Measurements from ENCODE around the gene TTC4. TPM values are rescaled to one million over a fixed set of nuclear protein-coding genes. Genes with fewer than 3 reads are reported as not detected.

Gene TTC4
- total and polyA plus RNA-seq, 2 of the 4 experiments (the other 2 are of a cell fraction), result 21.6 to 27.1 TPM

GRCh38 chr1:54777431-54777830 is 61.8 kb downstream of the TTC4 start:
- Histone ChIP-seq H4K8ac (ENCODE audit: low read depth in 2 of 2, low read length in 2 of 2) (no peak overlapping the region), H3K4me2 (ENCODE audit: low read depth, low read length) (no peak overlapping the region), H4K91ac (ENCODE audit: insufficient read depth, low read depth, low read length) (no peak overlapping the region), H4K20me1 (ENCODE audit: insufficient read depth, low read length) (no peaks in the 10 kb centered on the region), H3K9ac (ENCODE audit: low read depth, low read length) (no peak overlapping the region), H2BK15ac (ENCODE audit: low read depth, low read length) (no peak overlapping the region), H3K4ac (ENCODE audit: low read depth, low read length) (no peak overlapping the region), H4K5ac (ENCODE audit: low read depth, low read length) (no peak overlapping the region), H3K4me1 (ENCODE audit: control insufficient read depth, insufficient read depth, low read length) (no peaks in the 10 kb centered on the region; the same call in 1 of the 2 replicates), H2BK5ac (ENCODE audit: low read depth, low read length, poor library complexity, severe bottlenecking) (no peak overlapping the region), H2AK9ac (replicated peaks; ENCODE audit: low read depth, low read length, poor library complexity) (no peak overlapping the region), H3K4me3 (ENCODE audit: insufficient read depth, low read depth, low read length) (no peak overlapping the region), H3K23ac (ENCODE audit: low read depth, low read length) (no peak overlapping the region), H2BK120ac (ENCODE audit: low read depth, low read length) (no peak overlapping the region), H2AFZ (replicated peaks; ENCODE audit: low read length, poor library complexity) (no peak overlapping the region), H3K36me3 (ENCODE audit: control insufficient read depth, insufficient read depth, low read length) (no peaks in the 10 kb centered on the region), H3K79me1 (ENCODE audit: low read depth in 1 of 2, low read length in 2 of 2) (no peaks in the 10 kb centered on the region), H3K9me3 (ENCODE audit: control insufficient read depth, insufficient read depth, low read length) (no peaks in the 10 kb centered on the region), H3K18ac (ENCODE audit: low read depth, low read length) (no peak overlapping the region), H3K27ac (ENCODE audit: insufficient read depth, low read length) (no peak overlapping the region), H2AK5ac (ENCODE audit: low read depth, low read length) (no peak overlapping the region), H3K56ac (ENCODE audit: extremely low read depth, insufficient read depth, low read length) (no peak overlapping the region), H3K27me3 (ENCODE audit: control insufficient read depth, insufficient read depth, low read length) (peaks cover 54% of the 10 kb centered on the region), H3K9me1 (ENCODE audit: insufficient read depth, low read length) (no peaks in the 10 kb centered on the region), H3K14ac (replicated peaks; ENCODE audit: low read depth, low read length) (no peak overlapping the region), H2BK20ac (ENCODE audit: low read depth, low read length) (no peak overlapping the region)
- no TSS peak for BruUV-seq (replicated peaks)
- TF ChIP-seq RAD21 (IDR thresholded peaks at IDR 0.05; ENCODE audit: low read length) (no peak), CEBPB (IDR thresholded peaks at IDR 0.05; ENCODE audit: low read depth, low read length) (no peak), USF2 (IDR thresholded peaks at IDR 0.05; ENCODE audit: low read depth, low read length) (no peak), MXI1 (IDR thresholded peaks at IDR 0.05; ENCODE audit: borderline replicate concordance, low read depth, low read length) (no peak), SMC3 (IDR thresholded peaks at IDR 0.05; ENCODE audit: low read depth, low read length) (no peak), MAFK (IDR thresholded peaks at IDR 0.05; ENCODE audit: low read depth, low read length) (no peak), RFX5 (IDR thresholded peaks at IDR 0.05; ENCODE audit: low read depth, low read length) (no peak), CHD1 (IDR thresholded peaks at IDR 0.05; ENCODE audit: low read depth, low read length) (no peak)
- ChIA-PET CTCF (no interaction called here), POLR2A (ENCODE audit: unreplicated experiment) (no interaction called here)
- ATAC-seq (ENCODE audit: low read depth), result no peak
- in situ Hi-C loops (cut with MboI; ENCODE audit: low sequenced_read_pairs) (loop anchor here (25.0 kb wide), 1 partner anchor 915 kb away; no protein-coding TSS in a partner anchor), intact Hi-C loops (cut with micrococcal nuclease) (no loop called here), dilution Hi-C loops (cut with HindIII; ENCODE audit: low sequenced_read_pairs, unreplicated experiment) (no loop called here)
- WGBS, 2 experiments (ENCODE audit: extremely low coverage in 2 of 2, insufficient read length in 1 of 2), result 38% methylated on average over 2 of the region's 4 CpGs; no CpG with 5 or more reads in 1 of the 2 experiments
- no peak for DNase-seq

Measured in IMR-90 (cell line).